ENCODE data around the gene NFILZ.
"Not testable (repeated sequence)": the region's sequence is repeated elsewhere in the genome, so short reads cannot be mapped to it uniquely, and the experiment has no call there.

- TF ChIP-seq CTCF, POLR2A (IDR thresholded peaks at IDR 0.05): not testable (repeated sequence)
Observed at GRCh38 chr19:8617325-8617724, 13.1 kb upstream of the NFILZ start.
